Mononuclear cell (primary cell): Measurements from ENCODE around the gene CST8. TPM values are rescaled to one million over a fixed set of nuclear protein-coding genes. Genes with fewer than 3 reads are reported as not detected.
"Not testable (repeated sequence)": the region's sequence is repeated elsewhere in the genome, so short reads cannot be mapped to it uniquely, and the experiment has no call there.

Experiments used
- H3K27me3 ChIP-seq: 2 replicates; pipeline ENCODE4 v1.6.0; 2011; ENCODE audit warnings: low read length, control low read depth; ENCODE audit not compliant: insufficient read depth
- H3K4me1 ChIP-seq: 2 replicates; pipeline ENCODE4 v1.5.1; 2011; ENCODE audit warnings: mild to moderate bottlenecking, low read length, control low read depth; ENCODE audit not compliant: insufficient read depth
- H3K4me3 ChIP-seq: 2 replicates; pipeline ENCODE4 v1.5.1; 2011; ENCODE audit warnings: mild to moderate bottlenecking, low read length, moderate library complexity
- H3K9me3 ChIP-seq: 2 replicates; pipeline ENCODE4 v1.5.1; 2011; ENCODE audit warnings: low read depth, mild to moderate bottlenecking, control low read depth, low read length
- total RNA-seq: library from RNA; depleted of rRNA; stranded (reverse); fragments of >200 nt; gene quantifications from one replicate; pipeline ENCODE4 v1.2.3, GENCODE V29; 2012

The CST8 gene
- total RNA-seq, 1 donor, result not detected

DNA sequence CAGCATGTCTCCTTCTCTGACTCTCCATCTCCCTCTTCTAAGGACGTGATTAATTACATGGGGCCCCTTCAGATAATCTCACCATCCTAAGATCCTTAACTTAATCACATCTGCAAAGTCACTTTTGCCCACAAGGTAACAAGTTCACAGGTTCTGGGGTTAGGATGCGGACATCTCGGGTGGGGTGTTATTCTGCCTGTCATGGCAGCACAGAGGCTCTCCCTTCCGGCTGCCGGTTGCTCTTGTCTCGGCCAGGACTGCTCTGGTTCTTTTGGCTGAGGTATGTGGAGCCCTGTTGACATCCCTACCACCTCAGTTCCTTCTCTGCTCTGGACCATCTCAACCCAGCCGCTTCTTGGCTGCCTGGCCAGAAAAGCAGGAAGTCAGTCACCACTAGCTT lies 34.0 kb upstream of the CST8 start:
- Histone ChIP-seq H3K4me3 (no peak overlapping the region), H3K4me1 (peaks cover 13% of the 10 kb centered on the region), H3K9me3 (no peaks in the 10 kb centered on the region), H3K27me3 (no peaks in the 10 kb centered on the region)

DNA sequence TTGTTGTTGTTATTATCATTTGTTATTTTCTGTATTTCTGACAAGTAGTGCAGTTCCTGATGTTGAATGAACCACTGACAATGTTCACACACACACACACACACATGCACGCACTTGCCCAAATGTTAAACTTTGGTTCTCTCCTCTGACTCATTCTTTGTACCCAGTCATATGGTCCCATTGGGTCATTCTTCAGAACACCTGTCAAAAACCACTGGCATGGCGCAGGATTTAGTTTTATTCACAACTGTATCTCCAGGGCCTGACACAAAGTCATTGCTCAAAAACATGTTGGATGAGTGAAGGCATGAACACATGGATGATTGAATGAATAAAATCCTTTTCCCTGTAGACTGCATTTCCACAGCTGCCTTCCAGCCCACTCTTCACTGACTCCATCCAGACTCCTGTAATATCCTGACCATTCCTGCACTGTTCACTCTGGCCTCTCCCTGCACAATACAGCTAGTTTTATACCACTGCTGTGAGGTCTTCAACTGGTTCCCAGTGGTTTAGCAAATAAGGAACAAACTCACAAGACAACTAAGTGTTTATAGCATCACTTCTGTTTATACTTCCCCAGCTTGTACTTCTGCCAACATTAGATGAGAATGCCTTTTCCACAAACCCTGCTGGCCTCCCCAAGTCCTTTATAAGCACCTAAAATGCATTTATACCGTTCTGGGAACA lies 31.3 kb upstream of the CST8 start:
- Histone ChIP-seq H3K4me1 (peaks cover 13% of the 10 kb centered on the region), H3K4me3 (no peak overlapping the region), H3K9me3 (no peaks in the 10 kb centered on the region), H3K27me3 (no peaks in the 10 kb centered on the region)

DNA sequence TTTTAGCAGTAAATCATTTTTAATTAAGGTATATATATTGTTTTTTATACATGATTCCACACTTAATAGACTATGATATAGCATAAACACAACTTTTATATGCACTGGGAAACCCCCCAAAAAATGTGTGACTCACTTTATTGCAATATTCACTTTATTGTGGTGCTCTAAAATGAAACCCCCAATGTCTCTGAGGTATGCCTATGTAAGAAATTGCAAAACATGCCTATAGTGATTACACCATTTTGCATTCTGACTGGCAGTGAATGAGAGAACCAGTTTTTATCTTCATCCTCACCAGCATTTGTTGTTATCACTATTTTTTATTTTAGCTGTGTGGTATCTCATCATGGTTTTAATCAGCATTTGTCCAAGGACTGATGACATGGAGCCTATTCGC lies 29.7 kb upstream of the CST8 start:
- no peaks in the 10 kb centered on the region for H3K27me3 ChIP-seq
- no peak overlapping the region for H3K4me3 ChIP-seq
- H3K4me1 ChIP-seq, result peaks cover 9% of the 10 kb centered on the region
- no peaks in the 10 kb centered on the region for H3K9me3 ChIP-seq

DNA sequence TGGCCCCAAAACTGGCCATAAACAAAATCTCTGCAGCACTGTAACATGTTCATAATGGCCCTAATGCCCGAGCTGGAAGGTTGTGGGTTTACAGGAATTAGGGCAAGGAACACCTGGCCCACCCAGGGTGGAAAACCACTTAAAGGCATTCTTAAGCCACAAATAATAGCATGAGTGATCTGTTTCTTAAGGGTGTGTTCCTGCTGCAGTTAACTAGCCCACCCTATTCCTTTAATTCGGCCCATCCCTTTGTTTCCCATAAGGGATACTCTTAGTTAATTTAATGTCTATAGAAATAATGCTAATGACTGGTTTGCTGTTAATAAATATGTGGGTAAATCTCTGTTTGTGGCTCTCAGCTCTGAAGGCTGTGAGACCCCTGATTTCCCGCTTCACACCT lies 24.0 kb upstream of the CST8 start:
- H3K9me3 ChIP-seq, H3K4me1 ChIP-seq, H3K4me3 ChIP-seq, H3K27me3 ChIP-seq: not testable (repeated sequence)

DNA sequence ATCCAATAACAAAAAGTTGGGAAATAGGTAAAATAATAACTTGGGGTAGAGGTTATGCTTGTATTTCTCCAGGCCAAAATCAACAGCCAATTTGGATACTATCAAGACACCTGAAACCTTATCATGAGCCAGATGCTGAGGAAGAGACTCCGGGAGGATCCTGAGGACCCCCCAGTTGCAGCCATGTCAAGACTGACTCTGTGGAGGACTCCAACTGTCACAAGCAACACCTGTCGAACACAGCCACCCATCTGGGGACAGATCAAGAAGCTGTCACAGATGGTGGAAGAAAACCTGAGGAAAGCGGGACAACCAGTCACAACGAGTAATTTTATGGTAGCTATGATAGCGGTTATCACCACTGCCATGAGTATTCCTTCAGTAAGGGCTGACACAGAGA lies 18.6 kb upstream of the CST8 start:
- H3K9me3 ChIP-seq, H3K27me3 ChIP-seq, H3K4me3 ChIP-seq, H3K4me1 ChIP-seq: not testable (repeated sequence)

DNA sequence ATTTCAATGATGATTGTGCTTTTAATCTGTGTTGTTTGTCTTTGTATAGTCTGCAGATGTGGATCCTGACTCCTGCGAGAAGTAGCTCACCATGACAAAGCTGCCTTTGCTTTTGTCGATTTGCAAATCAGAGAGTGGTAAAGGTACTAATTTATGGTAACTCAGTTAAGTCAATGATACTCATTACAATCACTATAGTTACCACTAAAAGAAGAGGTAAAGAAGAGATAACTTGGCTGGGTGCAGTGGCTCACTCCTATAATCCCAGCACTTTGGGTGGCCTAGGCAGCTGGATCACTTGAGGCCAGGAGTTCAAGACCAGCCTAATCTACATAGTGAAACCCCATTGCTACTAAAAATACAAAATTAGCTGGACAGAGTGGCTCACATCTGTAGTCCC lies 17.6 kb upstream of the CST8 start:
- not testable (repeated sequence) for H3K4me1 ChIP-seq, H3K27me3 ChIP-seq, H3K4me3 ChIP-seq, H3K9me3 ChIP-seq

DNA sequence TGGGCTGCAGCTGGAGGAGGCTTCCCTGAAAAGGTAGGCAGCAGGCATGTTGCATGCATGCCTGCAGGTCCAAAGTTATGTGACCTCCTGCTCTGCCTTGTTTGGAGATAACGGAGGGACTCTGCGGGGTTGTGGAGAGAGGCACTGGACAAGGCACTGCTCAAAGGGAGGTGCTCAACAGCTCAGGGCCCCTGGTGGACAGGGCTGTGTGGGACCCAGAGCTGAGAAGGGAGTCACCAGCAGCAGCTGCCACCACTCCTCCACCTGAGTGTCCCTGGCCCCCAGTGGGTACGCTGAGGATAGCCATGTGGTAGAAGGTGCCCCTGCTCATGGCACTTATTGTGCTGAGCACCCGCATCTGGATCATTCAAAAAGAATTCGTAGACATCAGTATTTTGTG lies 15.5 kb upstream of the CST8 start:
- no peaks in the 10 kb centered on the region for H3K9me3 ChIP-seq
- no peaks in the 10 kb centered on the region for H3K4me1 ChIP-seq
- H3K4me3 ChIP-seq, result no peak overlapping the region
- H3K27me3 ChIP-seq, result no peaks in the 10 kb centered on the region

DNA sequence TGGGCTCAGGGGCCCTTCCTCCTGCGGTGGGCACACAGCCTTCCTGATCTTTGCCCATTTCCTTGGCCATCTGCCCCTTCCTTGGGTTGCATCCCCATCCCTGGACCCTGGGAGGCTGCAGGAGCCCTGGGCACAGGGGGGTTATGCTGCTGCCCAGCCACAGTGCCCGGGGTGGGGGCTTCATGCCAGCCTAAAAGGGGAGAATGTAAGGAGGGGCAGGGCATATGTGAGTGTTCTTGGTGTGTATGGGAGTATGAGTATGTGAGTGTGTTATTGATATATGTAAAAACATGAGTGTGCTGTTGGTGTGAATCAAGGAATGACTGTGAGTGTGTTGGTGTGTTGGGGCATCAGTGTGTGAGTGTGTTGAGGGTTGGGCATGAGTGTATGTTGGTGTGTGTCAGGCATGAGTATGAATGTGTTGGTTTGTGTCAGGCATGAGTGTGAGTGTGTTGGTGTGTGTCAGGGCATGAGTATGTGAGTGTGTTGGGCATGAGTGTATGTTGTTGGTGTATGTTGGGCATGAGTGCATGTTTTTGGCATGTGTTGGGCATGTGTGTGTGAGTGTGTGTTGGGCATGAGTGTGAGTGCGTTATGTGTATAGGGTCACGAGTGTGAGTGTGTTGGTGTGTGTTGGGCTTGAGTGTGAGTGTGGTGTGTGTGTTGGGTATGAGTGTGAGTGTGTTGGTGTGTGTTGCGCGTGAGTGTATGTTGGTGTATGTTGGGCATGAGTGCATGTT lies 14.7 kb upstream of the CST8 start:
- Histone ChIP-seq H3K9me3 (no peaks in the 10 kb centered on the region), H3K4me1 (no peaks in the 10 kb centered on the region), H3K4me3 (no peak overlapping the region), H3K27me3 (no peaks in the 10 kb centered on the region)

DNA sequence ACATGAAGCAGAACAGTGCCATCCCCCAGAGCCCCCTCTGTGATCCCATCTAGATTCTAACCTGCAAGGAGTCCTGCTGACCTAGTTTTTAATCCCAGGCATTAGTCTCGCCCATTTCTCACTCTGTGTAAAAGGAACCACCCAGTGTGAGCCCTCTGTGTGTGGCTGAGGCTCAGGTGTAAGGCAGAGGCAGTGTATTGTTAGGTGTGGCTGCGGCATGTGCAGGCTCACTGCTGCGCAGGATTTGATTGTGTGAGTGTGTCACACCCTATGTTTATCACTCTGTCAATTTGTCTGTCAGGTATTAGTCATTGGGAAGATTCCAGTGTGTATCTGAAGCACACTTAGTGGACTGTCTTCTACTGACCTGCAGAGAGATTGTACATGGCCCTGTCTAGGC lies 13.7 kb upstream of the CST8 start:
- no peak overlapping the region for H3K4me3 ChIP-seq
- H3K27me3 ChIP-seq, result no peaks in the 10 kb centered on the region
- no peaks in the 10 kb centered on the region for H3K9me3 ChIP-seq
- no peaks in the 10 kb centered on the region for H3K4me1 ChIP-seq

DNA sequence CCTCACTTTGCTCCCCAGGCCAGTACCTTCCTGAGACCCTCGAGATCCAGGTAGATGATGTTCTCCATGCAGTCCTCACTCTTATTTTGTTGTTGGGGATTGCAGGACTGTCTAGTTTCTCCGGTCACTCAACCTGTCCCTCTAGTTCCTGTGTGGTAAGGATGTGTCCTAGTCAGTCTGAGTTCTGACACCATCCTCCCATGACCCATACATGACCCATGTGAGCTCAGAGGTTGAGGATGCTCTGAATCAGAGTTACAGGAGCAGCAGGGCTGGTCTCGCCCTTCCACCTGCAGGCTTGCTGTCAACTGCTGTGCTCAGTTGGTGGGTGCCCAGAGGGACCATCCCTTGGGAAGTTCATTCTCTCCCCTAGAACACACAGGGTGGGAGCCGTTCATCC lies 11.9 kb upstream of the CST8 start:
- Histone ChIP-seq H3K4me3 (no peak overlapping the region), H3K27me3 (no peaks in the 10 kb centered on the region), H3K4me1 (no peaks in the 10 kb centered on the region), H3K9me3 (no peaks in the 10 kb centered on the region)

DNA sequence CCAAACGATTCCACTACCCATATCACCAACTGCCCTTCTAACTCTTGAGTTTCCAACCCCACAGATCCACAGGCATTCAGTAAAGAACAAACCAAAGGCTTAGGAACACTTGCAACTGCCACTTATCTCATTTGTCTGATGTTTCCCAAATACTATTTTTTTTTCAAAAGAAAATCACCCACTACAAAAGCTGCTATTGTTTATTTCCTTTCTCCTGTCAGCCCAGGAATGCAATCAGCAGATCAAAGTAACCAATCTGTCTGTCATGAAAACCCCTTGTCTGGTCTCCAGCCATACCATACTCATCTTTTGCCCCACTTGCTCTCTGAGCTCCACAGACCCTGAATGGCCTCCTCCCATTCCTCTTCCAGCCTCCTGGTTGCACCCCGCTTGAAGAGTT lies 8.8 kb upstream of the CST8 start:
- Histone ChIP-seq H3K9me3 (no peaks in the 10 kb centered on the region), H3K4me1 (no peaks in the 10 kb centered on the region), H3K27me3 (peaks cover 2% of the 10 kb centered on the region), H3K4me3 (no peak overlapping the region)

DNA sequence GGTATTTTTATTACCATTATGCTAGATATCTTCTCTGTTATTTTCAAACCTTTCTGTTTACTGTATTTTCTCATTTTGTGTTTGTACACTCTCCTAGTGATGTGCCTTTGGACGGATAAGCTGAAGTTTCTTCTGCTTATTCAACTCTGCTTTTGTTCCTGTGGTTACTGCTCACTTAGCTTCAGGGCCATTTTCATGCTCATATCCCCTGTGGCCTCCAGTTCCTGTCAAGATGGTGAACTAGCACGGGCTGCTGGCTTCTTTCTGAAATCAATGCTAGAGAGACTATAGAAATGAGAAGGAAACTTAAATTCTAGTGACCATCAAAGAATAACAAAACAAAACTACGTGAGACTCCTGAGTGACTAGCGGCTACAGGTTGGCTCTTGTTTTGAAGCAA lies 6.8 kb upstream of the CST8 start:
- Histone ChIP-seq H3K4me1 (no peaks in the 10 kb centered on the region), H3K27me3 (peaks cover 2% of the 10 kb centered on the region), H3K4me3 (no peak overlapping the region), H3K9me3 (no peaks in the 10 kb centered on the region)

DNA sequence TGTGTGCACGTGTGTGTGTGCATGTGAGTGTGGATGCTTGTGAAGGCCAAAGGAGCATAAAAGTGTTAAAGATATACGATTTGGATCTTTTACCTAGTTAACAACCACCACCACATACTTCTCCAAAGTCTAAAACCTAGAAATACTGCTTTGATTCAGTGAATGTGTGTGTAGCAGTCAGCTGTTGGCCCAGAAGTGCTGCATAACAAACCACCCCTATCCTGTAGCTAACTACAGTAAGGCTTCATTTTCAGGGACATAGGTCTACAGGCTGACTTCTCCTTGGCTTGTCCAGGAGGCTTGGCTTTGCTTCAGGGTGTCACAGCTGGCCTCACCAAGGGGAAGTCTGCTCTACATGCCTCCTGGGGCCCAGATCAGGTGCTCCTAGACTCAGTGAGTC lies 2.4 kb upstream of the CST8 start:
- peaks cover 2% of the 10 kb centered on the region for H3K27me3 ChIP-seq
- H3K9me3 ChIP-seq, result no peaks in the 10 kb centered on the region
- no peak overlapping the region for H3K4me3 ChIP-seq
- no peaks in the 10 kb centered on the region for H3K4me1 ChIP-seq

DNA sequence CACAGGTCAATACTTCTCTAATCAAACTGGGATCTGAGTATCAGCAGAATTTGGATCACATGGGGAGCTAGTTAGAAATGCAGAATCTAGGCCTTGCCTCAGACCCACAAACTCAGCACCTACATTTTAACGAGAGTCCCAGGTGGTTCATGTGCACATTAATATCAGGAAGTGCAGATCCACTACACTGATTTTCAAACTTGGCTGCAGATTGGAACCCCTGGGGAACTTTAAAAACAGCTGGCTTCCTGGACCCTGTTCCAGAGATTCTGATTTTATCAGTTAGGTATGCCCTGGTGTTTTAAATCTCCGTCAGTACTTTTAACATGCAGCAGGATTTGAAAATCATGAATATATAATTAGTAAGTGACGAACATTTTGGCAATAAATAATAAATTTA lies 1.9 kb upstream of the CST8 start:
- Histone ChIP-seq H3K27me3 (peaks cover 2% of the 10 kb centered on the region), H3K4me1 (no peaks in the 10 kb centered on the region), H3K4me3 (no peak overlapping the region), H3K9me3 (no peaks in the 10 kb centered on the region)

DNA sequence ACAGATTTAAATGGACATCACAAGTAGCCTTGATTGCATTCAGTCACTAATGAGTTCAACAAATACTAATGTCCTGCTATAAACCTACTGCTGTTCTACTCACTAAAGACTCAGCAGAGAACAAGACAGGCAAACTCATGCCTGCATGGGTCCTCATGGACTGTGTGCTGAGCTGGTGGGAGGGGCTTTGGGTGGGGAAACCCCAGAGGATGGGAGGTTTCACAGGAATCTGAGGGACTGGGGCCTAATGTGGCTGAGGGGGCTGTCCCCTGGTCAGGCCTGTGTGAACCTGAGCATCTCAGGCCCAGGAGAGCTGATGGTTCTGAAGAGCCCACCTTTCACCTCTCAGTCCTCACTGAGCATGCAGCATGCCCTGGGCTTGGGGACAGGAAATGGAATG lies 1.4 kb downstream of the CST8 start:
- Histone ChIP-seq H3K9me3 (no peaks in the 10 kb centered on the region), H3K4me1 (no peaks in the 10 kb centered on the region), H3K4me3 (no peak overlapping the region), H3K27me3 (no peaks in the 10 kb centered on the region)

DNA sequence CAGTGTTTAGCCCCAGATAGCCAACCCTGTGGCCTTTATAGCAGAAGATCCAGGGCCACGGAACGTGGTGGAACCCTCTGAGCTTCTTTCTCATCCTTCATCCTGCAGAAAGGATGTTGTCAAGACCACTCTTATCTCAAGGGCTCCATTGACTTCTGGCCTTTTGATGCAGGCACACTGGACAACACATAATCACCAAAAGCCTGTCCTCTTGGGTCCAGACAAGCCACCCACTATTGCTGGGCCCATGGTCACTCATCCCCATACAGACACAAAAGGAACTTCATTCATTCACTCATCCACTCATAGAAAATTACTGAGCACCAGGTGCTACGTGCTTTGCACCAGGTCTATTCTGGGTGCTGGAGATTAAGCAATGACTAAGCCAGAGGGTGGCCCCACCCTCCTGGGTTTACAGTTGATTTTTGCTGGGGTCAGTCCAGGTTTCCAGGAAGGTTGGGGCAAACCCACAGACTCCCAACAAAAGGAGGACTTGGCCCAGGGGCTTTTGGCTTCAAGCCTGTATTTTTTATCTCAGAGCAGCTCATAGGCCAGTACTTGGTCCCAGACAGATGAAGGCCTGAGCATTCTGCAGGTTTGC lies 2.4 kb downstream of the CST8 start:
- no peaks in the 10 kb centered on the region for H3K27me3 ChIP-seq
- no peaks in the 10 kb centered on the region for H3K9me3 ChIP-seq
- H3K4me1 ChIP-seq, result no peaks in the 10 kb centered on the region
- H3K4me3 ChIP-seq, result no peak overlapping the region
